Measurements from ENCODE around the gene GMCL2. TPM values are rescaled to one million over a fixed set of nuclear protein-coding genes. Genes with fewer than 3 reads are reported as not detected.

Gene GMCL2
- total and polyA plus RNA-seq, 9 of the 15 experiments (the other 6 are each of a cell fraction or from before 2014, with no cell fraction given): 0.04 TPM; not detected in 8

- TF ChIP-seq MGA (IDR thresholded peaks at IDR 0.05) (peak; percentile 38; the same call in 1 of the 2 replicates), NKRF (IDR thresholded peaks at IDR 0.05; ENCODE audit: borderline replicate concordance) (peak; percentile 61; the same call in 1 of the 2 replicates), CHD1 (IDR thresholded peaks at IDR 0.05; ENCODE audit: low read length) (peak; percentile 79), ZNF766 (CRISPR knock-in tag; conservative IDR thresholded peaks at IDR 0.05) (peak; percentile 68; the same call in 1 of the 2 replicates), JUN (IDR thresholded peaks at IDR 0.05; ENCODE audit: borderline replicate concordance, low read depth, low read length) (no peak), JUN (CRISPR knock-in tag; IDR thresholded peaks at IDR 0.05; ENCODE audit: borderline replicate concordance) (0 out of 2 replicates have a peak, but pooled peaks have one; percentile 52), TEAD4 (IDR thresholded peaks at IDR 0.05; ENCODE audit: low read length) (no peak), TEAD4 (CRISPR knock-in tag; IDR thresholded peaks at IDR 0.05; ENCODE audit: borderline replicate concordance) (0 out of 2 replicates have a peak, but pooled peaks have one; percentile 42), ZNF764 (CRISPR knock-in tag; IDR thresholded peaks at IDR 0.05; ENCODE audit: low read depth) (no peak), EGR1 (conservative IDR thresholded peaks at IDR 0.05) (no peak)
- TF ChIP-seq, protein P1, sequence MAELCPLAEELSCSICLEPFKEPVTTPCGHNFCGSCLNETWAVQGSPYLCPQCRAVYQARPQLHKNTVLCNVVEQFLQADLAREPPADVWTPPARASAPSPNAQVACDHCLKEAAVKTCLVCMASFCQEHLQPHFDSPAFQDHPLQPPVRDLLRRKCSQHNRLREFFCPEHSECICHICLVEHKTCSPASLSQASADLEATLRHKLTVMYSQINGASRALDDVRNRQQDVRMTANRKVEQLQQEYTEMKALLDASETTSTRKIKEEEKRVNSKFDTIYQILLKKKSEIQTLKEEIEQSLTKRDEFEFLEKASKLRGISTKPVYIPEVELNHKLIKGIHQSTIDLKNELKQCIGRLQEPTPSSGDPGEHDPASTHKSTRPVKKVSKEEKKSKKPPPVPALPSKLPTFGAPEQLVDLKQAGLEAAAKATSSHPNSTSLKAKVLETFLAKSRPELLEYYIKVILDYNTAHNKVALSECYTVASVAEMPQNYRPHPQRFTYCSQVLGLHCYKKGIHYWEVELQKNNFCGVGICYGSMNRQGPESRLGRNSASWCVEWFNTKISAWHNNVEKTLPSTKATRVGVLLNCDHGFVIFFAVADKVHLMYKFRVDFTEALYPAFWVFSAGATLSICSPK (IDR thresholded peaks at IDR 0.05; ENCODE audit: borderline replicate concordance): no peak
Measured at GRCh38 chr5:178231539-178232123, 44.5 kb upstream of the GMCL2 start (continued).

Measured in K562 (cell line).